Endodermal cell (in vitro differentiated cells): Measurements from ENCODE around the gene RAB17. TPM values are rescaled to one million over a fixed set of nuclear protein-coding genes. Genes with fewer than 3 reads are reported as not detected.

Experiments
- DNase-seq: peaks from one replicate; pipeline ENCODE4 v3.0.0-alpha.2; 2017
- H3K27ac ChIP-seq: 2 replicates; pipeline ENCODE4 v1.5.1; 2013; ENCODE audit warnings: mild to moderate bottlenecking, low read depth, low read length, moderate library complexity
- H3K27me3 ChIP-seq: 2 replicates; pipeline ENCODE4 v1.6.1; 2013; ENCODE audit warnings: mild to moderate bottlenecking, low read length, moderate library complexity; ENCODE audit not compliant: insufficient read depth, control insufficient read depth, poor library complexity, severe bottlenecking
- H3K36me3 ChIP-seq: 2 replicates; pipeline ENCODE4 v1.7.0; 2013; ENCODE audit warnings: mild to moderate bottlenecking, low read length, moderate library complexity; ENCODE audit not compliant: control insufficient read depth, insufficient read depth
- H3K4me1 ChIP-seq: one replicate; pipeline ENCODE4 v1.7.0; 2013; ENCODE audit warnings: low read length; ENCODE audit not compliant: control insufficient read depth, insufficient read depth
- H3K4me3 ChIP-seq: 2 replicates; pipeline ENCODE4 v1.5.1; 2013; ENCODE audit warnings: mild to moderate bottlenecking, low read length, moderate library complexity
- H3K9ac ChIP-seq: 2 replicates; pipeline ENCODE4 v1.6.1; 2013; ENCODE audit warnings: mild to moderate bottlenecking, low read length, moderate library complexity; ENCODE audit not compliant: poor library complexity, severe bottlenecking; ENCODE audit errors: extremely low read depth
- H3K9me3 ChIP-seq: 2 replicates; pipeline ENCODE4 v1.6.1; 2013; ENCODE audit warnings: mild to moderate bottlenecking, low read length, moderate library complexity; ENCODE audit not compliant: control insufficient read depth
- H3K27ac Mint-ChIP-seq: 2 replicates; pipeline ENCODE4 v1.8.0; 2020; ENCODE audit warnings: mixed read lengths
- H3K27me3 Mint-ChIP-seq: 2 replicates; pipeline ENCODE4 v1.8.0; 2021; ENCODE audit warnings: mild to moderate bottlenecking, mixed read lengths; ENCODE audit not compliant: insufficient read depth
- H3K36me3 Mint-ChIP-seq: 2 replicates; pipeline ENCODE4 v1.8.0; 2020; ENCODE audit warnings: low read depth, mixed read lengths
- H3K4me1 Mint-ChIP-seq: 2 replicates; pipeline ENCODE4 v1.8.0; 2020; ENCODE audit warnings: mixed read lengths
- H3K4me3 Mint-ChIP-seq: 2 replicates; pipeline ENCODE4 v1.8.0; 2020; ENCODE audit warnings: mild to moderate bottlenecking, moderate library complexity, mixed read lengths
- H3K9me3 Mint-ChIP-seq: 2 replicates; pipeline ENCODE4 v1.8.0; 2020; ENCODE audit warnings: mild to moderate bottlenecking, mixed read lengths
- WGBS, 2 experiments: methylation state at CpG; one replicate each; pipeline versions ENCODE4 v1.1.5 to v1.1.7; 2013; ENCODE audit warnings: missing lambda C conversion rate in 2 of 2, mixed read lengths in 1 of 2; ENCODE audit not compliant: insufficient coverage in 1 of 2, insufficient read length in 1 of 2; 5-methylcytosine and 5-hydroxymethylcytosine counted together
- total RNA-seq, 2 donors: library from RNA; stranded (reverse); fragmentation: NEBNext Ultra II Directional in 1 of 2; extraction: Animal tissue kit (Norgen Biotek cat#: 25700) in 1 of 2; gene quantifications; 2 replicates in 1 of 2; 3 replicates in 1 of 2; pipeline ENCODE4 v1.2.1, GENCODE V29; 2021
- TF ChIP-seq, protein P1 (sequence below): fragments of 200-600 bp; sonication (generic); conservative IDR thresholded peaks from 2 replicates; pipeline ENCODE4 v1.5.0; 2021; ENCODE audit warnings: antibody characterized with exemption, mild to moderate bottlenecking

The RAB17 gene
- total RNA-seq, 2 donors from 2014 or later = 235 to 369 TPM

DNA sequence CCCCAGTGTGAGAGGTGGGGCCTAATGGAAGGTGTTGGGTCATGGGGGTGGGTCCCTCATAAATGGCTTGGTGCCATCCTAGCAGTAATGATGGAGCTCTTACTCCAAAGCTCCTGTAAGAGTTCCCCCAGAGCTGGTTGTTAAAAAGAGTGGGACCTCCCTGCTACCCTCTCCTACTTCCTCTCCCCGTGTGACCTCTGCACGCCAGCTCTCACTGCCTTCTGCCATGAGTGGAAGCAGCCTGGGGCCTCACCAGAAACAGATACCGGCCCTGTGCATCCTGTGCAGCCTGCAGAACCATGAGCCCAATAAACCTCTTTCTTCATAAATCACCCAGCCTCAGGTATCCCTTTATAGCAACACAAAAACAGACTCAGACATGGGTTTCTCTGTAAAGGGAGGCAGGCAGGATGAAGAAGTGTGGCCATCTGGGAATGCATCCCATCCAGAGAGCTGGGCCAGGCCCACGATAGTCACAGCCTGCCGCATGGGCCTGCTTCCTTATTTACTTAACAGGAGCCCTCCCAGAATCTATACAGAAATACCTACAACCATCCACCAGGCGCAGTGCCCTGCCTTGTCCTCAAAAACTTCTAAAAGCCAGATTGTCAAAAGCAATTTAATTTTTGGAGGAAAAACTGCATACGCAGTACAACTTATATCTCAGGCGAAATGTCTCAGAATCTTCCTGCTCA, 16.7 kb downstream of the RAB17 start:
- H3K27ac ChIP-seq = no peak overlapping the region
- H3K27me3 Mint-ChIP-seq = no peaks in the 10 kb centered on the region
- H3K4me1 ChIP-seq = peaks cover 6% of the 10 kb centered on the region
- H3K4me1 Mint-ChIP-seq = peaks cover 30% of the 10 kb centered on the region
- no peak overlapping the region for H3K4me3 ChIP-seq
- H3K36me3 Mint-ChIP-seq = peaks cover 46% of the 10 kb centered on the region
- H3K4me3 Mint-ChIP-seq = no peak overlapping the region
- TF ChIP-seq, protein P1, sequence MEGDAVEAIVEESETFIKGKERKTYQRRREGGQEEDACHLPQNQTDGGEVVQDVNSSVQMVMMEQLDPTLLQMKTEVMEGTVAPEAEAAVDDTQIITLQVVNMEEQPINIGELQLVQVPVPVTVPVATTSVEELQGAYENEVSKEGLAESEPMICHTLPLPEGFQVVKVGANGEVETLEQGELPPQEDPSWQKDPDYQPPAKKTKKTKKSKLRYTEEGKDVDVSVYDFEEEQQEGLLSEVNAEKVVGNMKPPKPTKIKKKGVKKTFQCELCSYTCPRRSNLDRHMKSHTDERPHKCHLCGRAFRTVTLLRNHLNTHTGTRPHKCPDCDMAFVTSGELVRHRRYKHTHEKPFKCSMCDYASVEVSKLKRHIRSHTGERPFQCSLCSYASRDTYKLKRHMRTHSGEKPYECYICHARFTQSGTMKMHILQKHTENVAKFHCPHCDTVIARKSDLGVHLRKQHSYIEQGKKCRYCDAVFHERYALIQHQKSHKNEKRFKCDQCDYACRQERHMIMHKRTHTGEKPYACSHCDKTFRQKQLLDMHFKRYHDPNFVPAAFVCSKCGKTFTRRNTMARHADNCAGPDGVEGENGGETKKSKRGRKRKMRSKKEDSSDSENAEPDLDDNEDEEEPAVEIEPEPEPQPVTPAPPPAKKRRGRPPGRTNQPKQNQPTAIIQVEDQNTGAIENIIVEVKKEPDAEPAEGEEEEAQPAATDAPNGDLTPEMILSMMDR = peak; percentile 14
- H3K9me3 ChIP-seq = no peaks in the 10 kb centered on the region
- peak overlapping the region; percentile 48 for H3K27ac Mint-ChIP-seq
- H3K9ac ChIP-seq = no peak overlapping the region
- H3K36me3 ChIP-seq = peaks cover 42% of the 10 kb centered on the region
- 94% methylated on average over 2 to 8 of the region's 8 CpGs for WGBS, 2 experiments
- no peak for DNase-seq
- H3K9me3 Mint-ChIP-seq = peaks cover 2% of the 10 kb centered on the region
- no peaks in the 10 kb centered on the region for H3K27me3 ChIP-seq

DNA sequence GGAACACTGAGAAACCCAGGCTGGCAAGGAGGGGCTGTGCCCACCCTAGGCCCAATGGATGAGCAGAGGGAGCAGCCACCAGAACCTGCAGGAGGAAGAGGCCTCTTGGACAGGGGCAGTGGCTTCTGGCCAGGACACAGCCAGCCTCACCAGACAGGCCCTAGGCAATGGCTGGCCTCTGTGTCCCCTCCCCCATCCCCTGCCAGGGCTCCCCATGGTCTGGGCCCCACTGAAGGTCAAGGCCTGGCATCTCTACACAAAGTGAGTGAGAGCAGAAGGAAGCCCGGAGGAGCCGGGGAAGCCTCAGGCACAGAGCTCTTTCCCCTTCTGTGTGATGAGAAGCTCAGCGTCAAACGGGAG, 17.8 kb downstream of the RAB17 start:
- TF ChIP-seq, protein P1 = no peak
- Histone ChIP-seq H3K9me3 (no peaks in the 10 kb centered on the region), H3K9ac (no peak overlapping the region), H3K4me3 (no peak overlapping the region), H3K36me3 (peaks cover 30% of the 10 kb centered on the region), H3K27ac (no peak overlapping the region), H3K4me1 (peaks cover 6% of the 10 kb centered on the region), H3K27me3 (no peaks in the 10 kb centered on the region)
- peak; percentile 72 for DNase-seq
- 92 to 96% methylated on average over 3 to 4 of the region's 4 CpGs for WGBS, 2 experiments
- peak overlapping the region; percentile 41 for H3K27ac Mint-ChIP-seq
- H3K27me3 Mint-ChIP-seq = no peaks in the 10 kb centered on the region
- peaks cover 38% of the 10 kb centered on the region for H3K36me3 Mint-ChIP-seq
- H3K4me1 Mint-ChIP-seq = peaks cover 30% of the 10 kb centered on the region
- peaks cover 2% of the 10 kb centered on the region for H3K9me3 Mint-ChIP-seq
- no peak overlapping the region for H3K4me3 Mint-ChIP-seq

DNA sequence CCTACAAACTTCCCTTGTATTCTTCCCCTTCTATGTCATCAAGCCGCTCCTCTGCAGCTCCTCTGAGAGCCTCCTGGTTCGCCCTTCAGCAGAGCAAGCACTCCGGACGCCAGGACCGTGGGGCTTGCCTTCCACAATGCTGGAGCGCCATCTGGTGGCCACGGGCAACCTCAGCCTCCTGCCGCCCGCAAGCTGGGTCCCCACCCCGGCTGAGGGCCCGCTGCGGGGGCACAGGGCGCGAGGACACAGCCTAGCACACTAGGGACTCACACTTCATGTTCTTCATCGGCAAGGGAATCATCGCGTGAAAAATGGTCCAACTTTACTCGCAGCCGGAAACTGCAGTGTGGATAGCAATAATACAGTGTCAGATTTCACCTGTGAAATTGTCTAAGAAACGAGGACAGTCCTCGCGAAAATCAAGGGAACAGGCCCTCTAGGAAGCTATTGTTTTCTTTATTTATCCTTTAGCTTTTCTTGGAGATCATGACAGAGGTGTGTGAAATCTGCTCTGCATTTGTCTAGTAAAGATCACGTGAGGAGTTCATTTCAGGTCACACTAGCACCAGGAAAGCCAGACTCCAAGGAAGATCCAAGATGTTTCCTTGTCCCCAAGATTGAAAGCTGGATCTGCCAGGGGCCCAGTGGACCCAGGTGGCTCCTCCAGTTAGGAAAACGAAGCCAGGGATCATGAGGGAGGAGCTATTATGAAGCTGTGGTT, 18.4 kb downstream of the RAB17 start:
- H3K9ac ChIP-seq = no peak overlapping the region
- no peak overlapping the region for H3K4me3 Mint-ChIP-seq
- no peak overlapping the region for H3K4me3 ChIP-seq
- H3K27ac Mint-ChIP-seq = peak overlapping the region; percentile 41
- peaks cover 33% of the 10 kb centered on the region for H3K36me3 Mint-ChIP-seq
- peaks cover 6% of the 10 kb centered on the region for H3K4me1 ChIP-seq
- TF ChIP-seq, protein P1 = peak; percentile 100
- WGBS, 2 experiments = 29 to 32% methylated on average over 15 to 24 of the region's 24 CpGs
- H3K27me3 Mint-ChIP-seq = no peaks in the 10 kb centered on the region
- H3K9me3 Mint-ChIP-seq = peaks cover 2% of the 10 kb centered on the region
- peak; percentile 98 for DNase-seq
- no peaks in the 10 kb centered on the region for H3K9me3 ChIP-seq
- no peak overlapping the region for H3K27ac ChIP-seq
- peaks cover 30% of the 10 kb centered on the region for H3K4me1 Mint-ChIP-seq
- H3K36me3 ChIP-seq = peaks cover 25% of the 10 kb centered on the region
- H3K27me3 ChIP-seq = no peaks in the 10 kb centered on the region
